H1 (cell line): ENCODE results near the gene ZSCAN21. TPM values are rescaled to one million over a fixed set of nuclear protein-coding genes. Genes with fewer than 3 reads are reported as not detected.

Source experiments
- CTCF ChIA-PET: fragments of 300-600 bp; sonication (Branson Sonifier 250); formaldehyde crosslinking; loops from one replicate; lab custom pipeline; 2021; ENCODE audit not compliant: partially characterized antibody; lab: Charles Lee
- POLR2A ChIA-PET: fragments of 300-600 bp; sonication (Branson Sonifier 250); formaldehyde crosslinking; loops from one replicate; lab custom pipeline; 2021; ENCODE audit warnings: inconsistent platforms; ENCODE audit not compliant: partially characterized antibody; lab: Charles Lee
- DNase-seq, 2 experiments: peaks; one replicate each; pipeline versions ENCODE4 v3.0.0 to v3.0.0-alpha.2; 2010 to 2022; ENCODE audit warnings: low spot score in 2 of 2, low read depth in 1 of 2, mixed read lengths in 1 of 2
- FAIRE-seq: peaks from 2 replicates; lab custom pipeline; 2011; peaks lifted over from hg19 to GRCh38; lab: Jason Lieb, UNC
- H2AFZ ChIP-seq: 2 replicates; pipeline ENCODE4 v1.8.1; 2012; ENCODE audit warnings: low read length, inconsistent platforms
- H2AK5ac ChIP-seq: 2 replicates; pipeline ENCODE4 v1.6.1; 2013; ENCODE audit warnings: low read depth, low read length
- H2BK120ac ChIP-seq: replicated peaks from 2 replicates; pipeline ENCODE3; 2013; ENCODE audit warnings: low read depth, low read length, inconsistent platforms
- H2BK12ac ChIP-seq: 2 replicates; pipeline ENCODE4 v1.6.1; 2013; ENCODE audit warnings: low read depth, low read length
- H2BK15ac ChIP-seq: 2 replicates; pipeline ENCODE4 v1.6.1; 2013; ENCODE audit warnings: low read length
- H2BK20ac ChIP-seq: 2 replicates; pipeline ENCODE4 v1.6.1; 2013; ENCODE audit warnings: low read length
- H2BK5ac ChIP-seq: 2 replicates; pipeline ENCODE4 v1.6.1; 2013; ENCODE audit warnings: low read depth, low read length
- H3K14ac ChIP-seq: 2 replicates; pipeline ENCODE4 v1.6.1; 2013; ENCODE audit warnings: inconsistent platforms; ENCODE audit not compliant: insufficient read length
- H3K18ac ChIP-seq: 2 replicates; pipeline ENCODE4 v1.6.1; 2013; ENCODE audit warnings: low read length; ENCODE audit errors: extremely low read depth
- H3K23ac ChIP-seq: 2 replicates; pipeline ENCODE4 v1.6.1; 2013; ENCODE audit warnings: inconsistent platforms; ENCODE audit not compliant: insufficient read length
- H3K23me2 ChIP-seq: 2 replicates; pipeline ENCODE4 v1.6.1; 2013; ENCODE audit warnings: low read depth, low read length
- H3K27ac ChIP-seq: 2 replicates; pipeline ENCODE4 v1.6.1; 2011; ENCODE audit warnings: low read depth, low read length, inconsistent platforms
- H3K27me3 ChIP-seq, 4 experiments: replicated peaks in 1 of 4; 1 replicate in 1 of 4; 2 replicates in 3 of 4; pipeline versions ENCODE4 v1.6.1 to v1.8.1; 2011 to 2013; ENCODE audit warnings: low read length in 3 of 4, mild to moderate bottlenecking in 3 of 4, inconsistent platforms in 2 of 4, mixed read lengths in 2 of 4, moderate library complexity in 1 of 4; ENCODE audit not compliant: control insufficient read depth in 3 of 4, insufficient read depth in 3 of 4; ENCODE audit errors: extremely low read depth in 1 of 4
- H3K36me3 ChIP-seq, 4 experiments: 2 replicates each; pipeline versions ENCODE4 v1.6.1 to v1.8.1; 2011 to 2013; ENCODE audit warnings: mild to moderate bottlenecking in 4 of 4, low read length in 3 of 4, moderate library complexity in 2 of 4, control low read depth in 1 of 4, inconsistent platforms in 1 of 4; ENCODE audit not compliant: insufficient read depth in 4 of 4, control insufficient read depth in 2 of 4
- H3K4ac ChIP-seq: replicated peaks from 2 replicates; pipeline ENCODE3; 2013; ENCODE audit warnings: low read length, low read depth, mixed read lengths, inconsistent platforms; ENCODE audit not compliant: insufficient read length
- H3K4me1 ChIP-seq, 4 experiments: replicated peaks in 1 of 4; 1 replicate in 1 of 4; 2 replicates in 3 of 4; pipeline versions ENCODE4 v1.6.1 to v1.8.1; 2011 to 2013; ENCODE audit warnings: low read length in 3 of 4, inconsistent platforms in 2 of 4, mixed read lengths in 1 of 4; ENCODE audit not compliant: insufficient read depth in 4 of 4, control insufficient read depth in 3 of 4
- H3K4me2 ChIP-seq, 2 experiments: 2 replicates each; pipeline versions ENCODE4 v1.6.1 to v1.8.1; 2011 to 2013; ENCODE audit warnings: low read depth in 2 of 2, low read length in 2 of 2, control low read depth in 1 of 2, inconsistent platforms in 1 of 2, mild to moderate bottlenecking in 1 of 2; ENCODE audit not compliant: insufficient read depth in 1 of 2
- H3K4me3 ChIP-seq, 4 experiments: fragments of 200-600, 300-600 bp in 1 of 4; sonication (generic), shearing (Covaris generic), sonication (Bioruptor Twin) in 1 of 4; 2 replicates each; pipeline versions ENCODE4 v1.5.1 to v1.8.1; 2011 to 2016; ENCODE audit warnings: low read length in 4 of 4, low read depth in 3 of 4, control low read depth in 2 of 4, inconsistent platforms in 2 of 4, mild to moderate bottlenecking in 2 of 4, mixed read lengths in 1 of 4, moderate library complexity in 1 of 4; ENCODE audit not compliant: insufficient read depth in 2 of 4; ENCODE audit errors: extremely low read depth in 1 of 4
- H3K56ac ChIP-seq: replicated peaks from 2 replicates; pipeline ENCODE3; 2013; ENCODE audit warnings: low read depth, mild to moderate bottlenecking, mixed read lengths, low read length, inconsistent platforms; ENCODE audit not compliant: insufficient read length
- H3K79me1 ChIP-seq: 2 replicates; pipeline ENCODE4 v1.6.1; 2013; ENCODE audit warnings: low read depth, low read length, control low read depth
- H3K79me2 ChIP-seq, 2 experiments: 2 replicates each; pipeline versions ENCODE4 v1.6.1 to v1.8.1; 2012 to 2013; ENCODE audit warnings: low read length in 2 of 2, mild to moderate bottlenecking in 2 of 2, inconsistent platforms in 1 of 2; ENCODE audit not compliant: insufficient read depth in 2 of 2, control insufficient read depth in 1 of 2
- H3K9ac ChIP-seq, 4 experiments: replicated peaks in 1 of 4; 1 replicate in 1 of 4; 2 replicates in 3 of 4; pipeline versions ENCODE4 v1.6.1 to v1.8.1; 2011 to 2013; ENCODE audit warnings: low read depth in 3 of 4, low read length in 3 of 4, control low read depth in 2 of 4, mild to moderate bottlenecking in 2 of 4, moderate library complexity in 2 of 4, inconsistent platforms in 1 of 4; ENCODE audit errors: extremely low read depth in 1 of 4
- H3K9me3 ChIP-seq, 2 experiments: 2 replicates each; pipeline versions ENCODE4 v1.6.1 to v1.8.1; 2012 to 2013; ENCODE audit warnings: mild to moderate bottlenecking in 2 of 2, moderate library complexity in 2 of 2, control low read depth in 1 of 2, inconsistent platforms in 1 of 2, low read depth in 1 of 2, low read length in 1 of 2, mixed read lengths in 1 of 2; ENCODE audit not compliant: insufficient read depth in 2 of 2
- H4K20me1 ChIP-seq, 2 experiments: replicated peaks in 1 of 2; 2 replicates each; pipeline versions ENCODE3 to v1.8.1; 2011 to 2013; ENCODE audit warnings: inconsistent platforms in 2 of 2, low read length in 2 of 2, mild to moderate bottlenecking in 1 of 2; ENCODE audit not compliant: insufficient read depth in 2 of 2, control insufficient read depth in 1 of 2
- H4K5ac ChIP-seq: 2 replicates; pipeline ENCODE4 v1.6.1; 2013; ENCODE audit warnings: low read length, low read depth, mixed read lengths, inconsistent platforms; ENCODE audit not compliant: insufficient read length
- H4K8ac ChIP-seq: 2 replicates; pipeline ENCODE4 v1.8.0; 2013; ENCODE audit warnings: mild to moderate bottlenecking, moderate library complexity, low read length, inconsistent platforms; ENCODE audit not compliant: insufficient read depth; ENCODE audit errors: extremely low read depth
- H4K91ac ChIP-seq: replicated peaks from 2 replicates; pipeline ENCODE3; 2013; ENCODE audit warnings: low read length, mixed read lengths, inconsistent platforms; ENCODE audit not compliant: insufficient read length
- GTF2F1 ChIP-seq: IDR thresholded peaks from 2 replicates; pipeline ENCODE4 v1.6.1; 2012; ENCODE audit warnings: low read depth, low read length, improper control_type of control experiment, borderline replicate concordance
- HDAC2 ChIP-seq, 2 experiments: fragments of 300-600 bp in 1 of 2; sonication (generic) in 1 of 2; IDR thresholded peaks; 2 replicates each; pipeline ENCODE4 v1.6.1; 2011 to 2012; ENCODE audit warnings: low read depth in 2 of 2, low read length in 2 of 2, mild to moderate bottlenecking in 2 of 2, moderate library complexity in 2 of 2, borderline replicate concordance in 1 of 2, inconsistent platforms in 1 of 2
- HDAC6 ChIP-seq: IDR thresholded peaks from one replicate; pipeline ENCODE4 v1.7.1; 2012; ENCODE audit warnings: low read depth, mild to moderate bottlenecking, inconsistent platforms, low read length, moderate library complexity
- NANOG ChIP-seq: IDR thresholded peaks from 2 replicates; pipeline ENCODE4 v1.6.1; 2011; ENCODE audit warnings: low read length, low read depth, mild to moderate bottlenecking, inconsistent platforms; ENCODE audit not compliant: insufficient read depth, poor library complexity, severe bottlenecking
- NRF1 ChIP-seq: IDR thresholded peaks from 2 replicates; pipeline ENCODE4 v1.6.1; 2011; ENCODE audit warnings: mild to moderate bottlenecking, low read depth, low read length, improper control_type of control experiment
- POLR2A ChIP-seq, 2 experiments: IDR thresholded peaks; 1 replicate in 1 of 2; 2 replicates in 1 of 2; pipeline ENCODE4 v1.6.1; 2011; ENCODE audit warnings: low read depth in 2 of 2, low read length in 2 of 2, mild to moderate bottlenecking in 2 of 2; ENCODE audit errors: control extremely low read depth in 1 of 2
- RXRA ChIP-seq: IDR thresholded peaks from 2 replicates; pipeline ENCODE4 v1.6.1; 2011; ENCODE audit warnings: low read depth, mild to moderate bottlenecking, low read length, moderate library complexity; ENCODE audit not compliant: insufficient read depth
- SAP30 ChIP-seq: fragments of 300-600 bp; sonication (generic); IDR thresholded peaks from 2 replicates; pipeline ENCODE4 v1.7.1; 2012; ENCODE audit warnings: low read length, moderate library complexity, mild to moderate bottlenecking, inconsistent platforms; ENCODE audit not compliant: insufficient read depth, insufficient replicate concordance
- SIN3A ChIP-seq, 2 experiments: IDR thresholded peaks in 1 of 2; conservative IDR thresholded peaks in 1 of 2; 2 replicates each; pipeline ENCODE4 v1.6.1; 2011 to 2012; ENCODE audit warnings: low read length in 2 of 2, improper control_type of control experiment in 1 of 2, low read depth in 1 of 2, mild to moderate bottlenecking in 1 of 2
- SP4 ChIP-seq: IDR thresholded peaks from 2 replicates; pipeline ENCODE4 v1.6.1; 2012; ENCODE audit warnings: low read length, inconsistent platforms
- ZNF274 ChIP-seq: IDR thresholded peaks from 2 replicates; pipeline ENCODE4 v1.7.0; 2012; ENCODE audit warnings: low read length, borderline replicate concordance; ENCODE audit errors: extremely low read depth
- WGBS, 2 experiments: shearing (Covaris generic) in 1 of 2; methylation state at CpG; one replicate each; pipeline versions ENCODE4 v1.1.6 to v1.1.7; 2013 to 2015; ENCODE audit warnings: low lambda C conversion rate in 2 of 2, mixed read lengths in 2 of 2, inconsistent platforms in 1 of 2, low coverage in 1 of 2, missing lambda C conversion rate in 1 of 2; ENCODE audit not compliant: insufficient replicate concordance in 2 of 2, insufficient coverage in 1 of 2, insufficient read length in 1 of 2; ENCODE audit errors: extremely low coverage in 1 of 2, missing lambda C conversion rate in 1 of 2; 5-methylcytosine and 5-hydroxymethylcytosine counted together
- polyA plus RNA-seq, 7 experiments: library from polyadenylated mRNA; depleted of rRNA in 3 of 7; stranded (reverse) in 5 of 7; unstranded in 2 of 7; fragments of >200 nt in 5 of 7; fragments of 200-250 nt in 2 of 7; gene quantifications; 1 replicate in 5 of 7; 2 replicates in 1 of 7; 4 replicates in 1 of 7; pipeline versions ENCODE4 v1.2.1 to v1.2.3, GENCODE V29; 2011 to 2013; ENCODE audit warnings: missing spikeins in 2 of 7, mixed read lengths in 2 of 7
- total RNA-seq: library from RNA; stranded (reverse); fragmentation: NEBNext Ultra II Directional; extraction: Animal tissue kit (Norgen Biotek cat#: 25700); gene quantifications from 2 replicates; pipeline ENCODE4 v1.2.1, GENCODE V29; 2021

ZSCAN21 gene
- total and polyA plus RNA-seq, 2 of the 8 experiments (the other 6 are each of a cell fraction or from before 2014, with no cell fraction given) = 15.4 to 26.1 TPM

DNA sequence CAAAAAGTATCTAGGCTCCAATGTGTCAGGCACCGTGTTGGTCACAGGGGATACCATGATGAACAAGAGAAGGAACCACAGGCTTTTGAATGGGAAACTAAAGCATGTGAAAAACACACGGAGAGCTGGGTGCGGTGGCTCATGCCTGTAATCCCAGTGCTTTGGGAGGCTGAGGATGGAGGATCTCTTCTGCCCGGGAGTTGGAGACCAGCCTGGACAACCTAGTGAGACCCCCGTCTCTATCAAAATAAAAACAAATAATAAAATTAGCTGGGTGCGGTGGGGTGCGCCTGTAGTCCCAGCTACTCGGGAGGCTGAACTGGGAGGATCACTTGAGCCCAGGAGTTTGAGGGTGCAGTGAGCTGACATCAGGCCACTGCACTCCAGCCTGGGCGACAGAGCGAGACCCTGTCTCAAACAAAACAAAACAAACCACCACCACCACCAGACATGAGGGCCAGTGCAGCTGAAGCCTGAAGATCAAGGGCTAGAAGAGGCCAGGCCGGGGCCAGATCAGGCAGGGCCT lies 38.6 kb downstream of the ZSCAN21 start:
- CTCF ChIA-PET = interaction anchor here (0.7 to 1.2 kb wide), 2 partner anchors 44 to 47 kb away, joined by 3 read pairs; no protein-coding TSS in a partner anchor
- peak overlapping the region; percentile 66 to 70 for H3K4me2 ChIP-seq

More for the DNA sequence above, 38.6 kb downstream of the ZSCAN21 start:
- TF ChIP-seq NRF1 = no peak
- no peak for TF ChIP-seq ZNF274
- no peak for TF ChIP-seq RXRA
- TF ChIP-seq GTF2F1 = no peak
- no peak for TF ChIP-seq HDAC6
- no peak for TF ChIP-seq NANOG
- TF ChIP-seq SAP30 = no peak
- no peak for TF ChIP-seq POLR2A (IDR thresholded peaks at IDR 0.05; ENCODE audit: control extremely low read depth in 1 of 2, low read depth in 2 of 2, low read length in 2 of 2)
- no peak for TF ChIP-seq HDAC2 (IDR thresholded peaks at IDR 0.05; ENCODE audit: borderline replicate concordance in 1 of 2, low read depth in 2 of 2, low read length in 2 of 2)
- no peak for TF ChIP-seq SIN3A (conservative IDR thresholded peaks at IDR 0.05 in 1 of 2, IDR thresholded peaks at IDR 0.05 in 1 of 2; ENCODE audit: low read depth in 1 of 2, low read length in 2 of 2)
- TF ChIP-seq SP4 = no peak
- H2BK20ac ChIP-seq = no peak overlapping the region
- H2BK120ac ChIP-seq = peak overlapping the region; percentile 4
- peaks cover 4% of the 10 kb centered on the region; the same call in 1 of the 2 replicates for H3K23me2 ChIP-seq
- H2AK5ac ChIP-seq = no peak overlapping the region
- WGBS, 2 experiments = 84% methylated on average over 11 of the region's 11 CpGs; no CpG with 5 or more reads in 1 of the 2 experiments
- no peak overlapping the region; the same call in 1 of the 2 replicates for H4K8ac ChIP-seq
- POLR2A ChIA-PET = interaction anchor here (0.7 to 19.5 kb wide), 12 partner anchors 6 to 90 kb away, joined by 3 to 722 read pairs (median 4); partner anchors contain the start of genes AP4M1, MBLAC1, MCM7 and ZSCAN21
- peaks cover 0 to 6% of the 10 kb centered on the region in 2 experiments; a peak in 1 of 4 replicates for H3K79me2 ChIP-seq
- H2BK12ac ChIP-seq = 0 out of 2 replicates have a peak overlapping the region, but pooled peaks have one; percentile 1
- no peaks in the 10 kb centered on the region for H3K27me3 ChIP-seq
- H3K18ac ChIP-seq = peak overlapping the region; percentile 76; the same call in 1 of the 2 replicates
- FAIRE-seq = no peak
- peak overlapping the region; percentile 78 to 98 (median 96) for H3K4me3 ChIP-seq
- 0 out of 2 replicates have a peak overlapping the region, but pooled peaks have one; percentile 6 for H2BK15ac ChIP-seq
- 0 out of 2 replicates have a peak overlapping the region, but pooled peaks have one; percentile 18 for H2BK5ac ChIP-seq
- peak overlapping the region; percentile 11 for H3K4ac ChIP-seq
- H3K56ac ChIP-seq = peak overlapping the region; percentile 5
- H3K36me3 ChIP-seq = peaks cover 18 to 29% (median 25%) of the 10 kb centered on the region in 4 experiments
- peaks cover 0 to 3% (median 0%) of the 10 kb centered on the region in 4 experiments; a peak in 2 of 7 replicates for H3K4me1 ChIP-seq
- no peaks in the 10 kb centered on the region for H3K79me1 ChIP-seq
- no peak overlapping the region for H3K14ac ChIP-seq
- peak overlapping the region; percentile 85 for H4K5ac ChIP-seq
- peak overlapping the region in 3 of 4 experiments; percentile 2 to 62 (median 21); a peak in 4 of 7 replicates for H3K9ac ChIP-seq
- H4K20me1 ChIP-seq = peaks cover 8% of the 10 kb centered on the region in 2 experiments
- H3K23ac ChIP-seq = no peak overlapping the region
- DNase-seq = no peak
- H2AFZ ChIP-seq = no peak overlapping the region
- no peaks in the 10 kb centered on the region for H3K9me3 ChIP-seq
- peak overlapping the region; percentile 19 for H3K27ac ChIP-seq
- peak overlapping the region; percentile 50 for H4K91ac ChIP-seq
